Adipose tissue (tissue), 3 donors: Measurements from ENCODE around the gene TNFRSF8. TPM values are rescaled to one million over a fixed set of nuclear protein-coding genes. Genes with fewer than 3 reads are reported as not detected.

Experiments
- H3K27ac ChIP-seq: one replicate; pipeline ENCODE4 v1.5.1; 2013; ENCODE audit warnings: low read depth, low read length
- WGBS, 3 donors: extraction: QIAGEN DNeasy Blood & Tissue Kit; methylation state at CpG; one replicate each; pipeline ENCODE4 v1.1.7; 2013; 5-methylcytosine and 5-hydroxymethylcytosine counted together
- polyA plus RNA-seq, 3 donors: library from polyadenylated mRNA; stranded (reverse); fragments of 200-250 nt; gene quantifications; one replicate each; pipeline ENCODE4 v1.2.3, GENCODE V29; 2013
- donor health status: healthy with polysubstance abuse.
- donor health status: Bipolar disorder and iron deficiency.
- donor health status: healthy.

TNFRSF8 gene
- polyA plus RNA-seq, 3 donors = 0.40 to 3.8 (median 2.8) TPM

DNA sequence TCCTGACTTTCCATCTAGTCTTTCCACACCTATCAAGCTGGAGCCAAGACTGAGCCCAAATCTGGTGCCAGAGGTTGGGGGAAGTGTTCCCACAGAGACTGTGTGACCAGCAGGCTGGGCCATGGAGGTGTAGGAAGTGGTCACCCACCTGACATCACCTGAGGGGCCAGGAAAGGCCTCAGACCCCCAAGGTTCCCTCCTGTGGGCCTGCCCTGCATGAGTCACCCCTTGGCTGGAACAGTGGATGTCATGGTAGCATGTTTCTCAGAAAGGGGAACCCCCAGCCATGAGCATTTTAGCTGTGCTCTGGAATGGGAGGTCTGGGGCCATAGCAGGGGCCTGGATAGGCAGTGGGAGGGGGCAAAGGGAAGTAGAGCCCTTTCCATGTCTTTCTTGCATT is 5.7 kb upstream of the TNFRSF8 start:
- H3K27ac ChIP-seq = no peak overlapping the region

DNA sequence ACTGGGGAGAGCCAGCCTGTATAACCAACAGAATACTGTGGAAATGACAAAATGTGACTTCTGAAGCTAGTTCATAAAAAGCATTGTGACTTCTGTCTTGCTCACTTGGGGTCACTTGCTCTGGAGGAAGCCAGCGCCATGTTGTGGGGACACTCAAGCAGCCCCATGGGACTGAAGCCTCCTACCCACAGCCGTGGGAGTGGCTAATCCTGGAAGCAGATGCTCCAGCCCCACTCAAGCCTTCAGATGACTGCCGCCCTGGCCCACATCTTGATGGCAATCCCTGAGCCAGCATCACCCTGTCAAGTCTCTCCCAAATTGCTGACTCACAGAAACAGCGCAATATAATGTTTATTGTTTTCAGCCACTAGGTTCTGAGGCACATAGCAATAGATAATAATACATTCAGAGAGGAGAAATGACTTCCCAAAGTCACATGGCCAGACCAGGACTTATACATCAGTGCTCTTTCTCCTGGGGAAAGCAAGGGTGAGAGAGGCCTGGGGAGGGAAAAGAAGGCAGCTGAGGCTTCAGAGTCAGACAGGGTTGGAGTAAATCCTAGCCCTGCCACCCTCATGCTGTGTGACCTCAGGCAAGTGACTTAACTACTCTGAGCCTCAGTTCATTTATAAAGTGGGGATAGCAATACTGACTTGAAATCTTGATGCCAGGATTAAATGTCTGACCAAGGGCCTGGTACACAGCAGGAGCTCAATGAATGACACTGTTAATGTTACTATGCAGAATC is 5.0 kb upstream of the TNFRSF8 start:
- H3K27ac ChIP-seq = no peak overlapping the region
- 80 to 92% (median 85%) methylated on average over 4 of the region's 4 CpGs for WGBS, 3 donors

DNA sequence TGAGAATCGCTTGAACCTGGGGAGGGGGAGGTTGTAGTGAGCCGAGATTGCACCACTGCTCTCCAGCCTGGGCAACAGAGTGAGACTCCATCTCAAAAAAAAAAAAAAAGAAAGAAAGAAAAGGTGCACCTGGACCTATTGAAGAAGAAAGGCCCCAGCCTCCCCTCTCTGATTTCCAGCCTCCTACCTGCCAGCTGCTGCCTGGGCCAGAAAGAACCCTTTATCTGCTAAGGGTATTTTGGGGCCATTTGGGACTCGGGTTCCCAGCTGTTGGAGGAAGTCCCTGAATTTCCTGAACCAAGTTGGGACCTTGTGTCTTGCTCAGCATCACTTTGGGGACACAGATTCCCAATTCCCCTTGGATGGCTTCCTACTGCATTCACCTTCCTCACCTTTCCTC is 3.9 kb upstream of the TNFRSF8 start:
- 68 to 87% (median 82%) methylated on average over 3 of the region's 3 CpGs for WGBS, 3 donors

DNA sequence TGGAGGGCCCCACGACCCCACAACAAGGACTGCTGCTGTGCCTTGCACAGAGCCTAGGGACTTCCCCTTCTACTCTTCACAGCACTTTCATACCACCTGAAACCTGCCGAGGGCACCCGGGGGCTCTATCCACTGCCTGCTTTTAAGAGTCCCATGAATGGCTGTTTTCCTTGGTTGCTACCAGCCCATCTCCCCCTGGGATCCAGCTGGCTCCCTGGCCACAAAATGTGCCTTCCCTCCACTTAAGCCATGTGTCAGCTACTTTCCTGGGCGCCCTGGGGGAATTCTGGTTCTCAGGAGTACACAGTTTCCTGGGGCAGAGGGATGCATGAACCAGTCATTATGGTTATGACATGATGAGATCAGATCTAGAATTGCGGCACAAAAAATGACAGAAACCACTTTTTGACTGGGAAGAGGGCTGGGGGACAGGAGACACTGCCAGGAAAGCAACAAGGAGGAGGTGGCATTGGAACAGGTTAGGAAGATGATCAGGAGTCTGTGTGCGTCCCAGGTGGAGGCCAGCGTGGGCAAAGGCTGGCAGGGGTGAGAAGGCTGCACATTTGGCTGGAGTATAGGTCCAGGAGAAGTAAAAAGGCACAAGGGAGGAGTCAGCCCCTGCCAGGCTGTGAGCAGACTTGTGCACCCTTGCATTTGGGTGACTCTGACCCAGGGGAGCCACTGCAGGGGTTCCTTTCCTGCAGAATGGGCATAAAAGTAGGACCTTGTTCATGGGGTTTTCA is 3.2 kb upstream of the TNFRSF8 start:
- no peak overlapping the region for H3K27ac ChIP-seq
- WGBS, 3 donors = 58 to 72% (median 61%) methylated on average over 7 of the region's 7 CpGs

More for the DNA sequence above, 3.9 kb upstream of the TNFRSF8 start:
- no peak overlapping the region for H3K27ac ChIP-seq

DNA sequence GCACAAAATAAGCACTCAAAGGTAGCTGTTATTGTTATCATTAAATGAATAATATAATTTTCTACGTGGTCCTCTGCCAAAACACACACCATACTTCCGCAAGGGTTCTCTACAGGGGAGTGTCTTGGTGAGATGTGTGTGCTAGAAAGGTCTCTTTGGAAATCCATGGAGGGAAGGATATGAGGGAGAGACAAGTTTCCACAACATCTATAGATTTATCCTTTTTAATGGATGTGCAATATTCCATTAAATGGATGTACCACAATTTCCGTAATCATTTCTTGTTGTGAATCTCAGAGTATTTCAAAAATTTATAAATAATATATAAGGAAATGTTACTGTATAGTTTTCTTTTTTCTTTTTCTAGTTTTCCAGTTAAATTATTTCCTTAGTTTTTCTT is 2.6 kb upstream of the TNFRSF8 start:
- 92 to 98% (median 98%) methylated on average over 3 of the region's 3 CpGs for WGBS, 3 donors
- no peak overlapping the region for H3K27ac ChIP-seq

DNA sequence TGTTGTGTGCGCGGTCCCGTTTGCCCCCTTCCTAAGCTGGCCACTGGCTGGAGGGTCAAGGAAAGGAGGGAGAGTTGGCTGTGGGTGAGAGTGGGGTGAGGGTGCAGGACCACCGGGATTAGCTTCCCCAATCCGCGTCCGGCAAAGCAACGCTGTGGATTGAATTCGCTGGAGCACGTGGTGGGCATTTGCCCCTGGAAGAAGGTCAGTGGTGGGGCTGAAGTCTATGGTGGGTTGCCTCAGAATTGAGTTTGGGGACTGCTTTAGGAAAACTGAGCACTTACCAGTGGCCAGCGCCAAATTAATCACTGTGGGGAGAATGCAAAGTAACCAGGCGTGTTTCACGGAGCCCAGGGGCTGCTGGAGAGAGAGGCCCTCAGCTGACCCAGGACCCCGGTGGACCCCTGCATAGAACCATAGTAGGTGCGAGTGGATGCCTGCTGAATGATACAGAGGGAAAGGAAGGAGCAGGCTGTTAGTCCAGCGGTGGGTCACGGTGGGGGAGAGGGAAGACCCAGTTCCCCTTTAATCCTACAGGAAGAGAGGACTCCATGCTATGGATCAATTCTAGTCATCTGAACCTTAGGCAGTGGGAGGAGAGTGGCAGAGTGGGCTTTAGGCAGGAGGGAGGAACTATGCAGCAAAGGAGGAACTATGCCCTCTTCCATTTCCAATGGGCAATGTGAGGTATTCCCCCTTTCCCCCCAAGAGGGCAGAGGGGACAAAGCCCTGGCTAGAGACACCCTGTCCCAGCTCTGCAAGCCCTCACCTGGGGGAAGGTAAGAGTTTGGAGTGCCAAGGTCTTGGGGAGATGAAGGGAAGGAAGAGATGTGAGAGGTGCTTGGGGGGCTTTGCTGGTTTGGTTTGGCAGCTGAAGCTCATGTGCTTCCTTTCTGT is 1.2 kb downstream of the TNFRSF8 start:
- no peak overlapping the region for H3K27ac ChIP-seq
- 16 to 41% (median 36%) methylated on average over 17 of the region's 17 CpGs for WGBS, 3 donors

DNA sequence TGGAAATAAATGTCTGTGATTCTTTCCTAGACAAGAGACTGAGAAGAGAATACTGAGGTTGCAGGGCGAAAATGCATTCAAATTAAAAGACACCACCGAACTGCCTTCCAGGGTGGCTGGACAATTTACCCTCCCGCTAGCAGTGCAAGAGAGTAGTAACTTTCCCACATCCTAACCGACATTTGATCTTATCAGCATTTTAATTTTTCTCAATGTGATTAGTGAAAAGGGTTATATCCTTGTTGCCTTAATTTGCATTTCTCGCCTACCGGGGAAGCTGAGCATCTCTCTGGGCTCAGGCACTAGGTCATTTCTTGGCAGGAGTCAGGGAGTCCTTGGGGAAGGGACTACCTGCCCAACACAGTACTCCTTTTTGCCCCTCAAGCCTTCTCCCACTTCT is 2.8 kb downstream of the TNFRSF8 start:
- H3K27ac ChIP-seq = no peak overlapping the region
- WGBS, 3 donors = 50 to 53% (median 50%) methylated on average over 6 of the region's 6 CpGs

DNA sequence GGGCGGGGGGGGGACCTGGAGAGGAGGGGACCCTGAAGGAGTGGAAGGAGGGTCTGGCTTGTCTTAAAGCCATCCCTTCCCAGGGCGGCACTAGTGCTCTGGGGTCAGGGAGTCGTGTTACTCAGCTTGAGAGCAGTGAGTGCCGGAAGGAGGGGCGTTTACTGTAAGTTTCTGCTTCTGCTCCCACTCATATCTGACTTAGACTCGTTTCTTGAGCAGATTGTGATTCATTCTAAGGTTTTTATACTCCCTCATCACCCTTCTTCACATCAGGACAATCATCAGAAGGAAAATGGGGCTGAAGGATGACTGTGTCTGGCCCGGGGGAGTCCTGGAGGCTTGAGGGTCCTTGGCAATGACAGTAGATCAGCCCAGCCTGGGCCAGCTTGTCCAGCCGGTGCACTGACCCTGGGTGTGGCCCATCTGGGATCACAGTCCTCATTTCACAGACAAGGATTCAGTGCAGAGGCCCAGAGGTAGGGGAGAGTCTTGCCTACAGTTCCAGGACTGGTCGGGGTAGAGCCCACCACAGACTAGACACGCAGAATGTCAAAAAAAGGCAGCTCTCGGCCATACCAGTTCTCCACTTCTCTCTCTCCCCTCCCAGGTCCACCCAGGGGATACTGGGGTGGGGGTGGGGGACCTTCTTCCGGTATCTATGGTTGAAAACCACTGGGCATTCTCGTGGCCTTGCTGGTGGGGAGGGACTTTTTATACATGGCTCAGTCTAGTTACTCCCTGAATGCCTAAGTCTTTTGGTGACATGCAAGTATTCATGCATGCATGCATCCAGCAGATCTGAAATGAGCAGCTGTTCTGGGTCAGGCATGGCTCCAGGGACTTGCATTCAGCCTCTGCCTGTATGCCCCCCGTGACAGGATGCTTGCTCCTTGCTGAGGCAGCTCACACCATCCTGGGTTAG is 5.1 kb downstream of the TNFRSF8 start:
- 30 to 39% (median 33%) methylated on average over 14 of the region's 14 CpGs for WGBS, 3 donors
- no peak overlapping the region for H3K27ac ChIP-seq

DNA sequence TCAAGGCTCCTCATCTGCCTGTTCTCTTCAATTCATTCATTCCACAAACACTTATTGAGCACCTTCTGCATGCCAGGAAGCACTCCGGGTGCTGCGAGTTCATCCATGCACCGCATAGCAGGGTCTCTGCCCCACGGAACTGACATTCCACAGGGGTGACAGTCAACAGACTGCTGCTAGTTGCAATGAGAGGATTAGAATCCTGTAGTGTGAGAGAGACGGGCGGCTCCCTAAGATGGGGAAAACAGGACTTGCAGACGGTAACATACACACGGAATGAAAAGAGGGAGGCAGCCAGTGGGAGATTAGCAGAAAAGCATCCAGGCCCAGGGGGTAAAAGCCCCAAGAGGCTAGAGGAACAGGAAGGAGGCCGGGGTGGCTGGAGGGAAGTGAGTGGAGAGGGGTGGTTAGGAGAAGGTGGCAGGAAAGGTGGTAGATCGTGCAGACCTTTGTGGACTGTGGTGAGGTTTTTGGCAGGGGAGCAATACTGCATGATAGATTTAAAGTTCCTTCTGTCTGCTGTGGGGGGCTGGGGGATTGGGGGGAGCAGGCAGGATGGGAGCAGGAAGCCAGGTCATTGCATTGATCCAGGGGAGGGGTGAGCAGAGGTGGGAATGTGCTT is 6.6 kb downstream of the TNFRSF8 start:
- no peak overlapping the region for H3K27ac ChIP-seq
- WGBS, 3 donors = 47 to 48% (median 47%) methylated on average over 10 of the region's 10 CpGs

DNA sequence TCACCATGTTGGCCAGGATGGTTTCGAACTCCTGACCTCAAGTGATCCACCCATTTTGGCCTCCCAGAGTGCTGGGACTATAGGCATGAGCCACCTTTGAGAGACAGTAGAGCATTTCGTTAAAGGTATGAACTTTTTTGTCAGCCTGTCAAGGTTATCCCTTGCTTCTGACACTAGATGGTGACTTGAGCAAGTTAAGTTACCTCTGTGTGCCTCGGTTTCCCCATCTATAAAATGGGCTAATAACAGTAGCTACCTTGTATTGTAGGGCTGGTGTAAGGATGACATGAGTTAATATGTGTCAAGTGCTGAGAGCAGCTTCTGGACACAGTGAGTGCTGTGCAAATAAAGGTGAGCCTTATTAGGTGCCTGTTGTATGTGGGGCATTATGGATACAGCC is 8.8 kb downstream of the TNFRSF8 start:
- WGBS, 3 donors = 74 to 92% (median 89%) methylated on average over 3 of the region's 3 CpGs
- H3K27ac ChIP-seq = no peak overlapping the region

DNA sequence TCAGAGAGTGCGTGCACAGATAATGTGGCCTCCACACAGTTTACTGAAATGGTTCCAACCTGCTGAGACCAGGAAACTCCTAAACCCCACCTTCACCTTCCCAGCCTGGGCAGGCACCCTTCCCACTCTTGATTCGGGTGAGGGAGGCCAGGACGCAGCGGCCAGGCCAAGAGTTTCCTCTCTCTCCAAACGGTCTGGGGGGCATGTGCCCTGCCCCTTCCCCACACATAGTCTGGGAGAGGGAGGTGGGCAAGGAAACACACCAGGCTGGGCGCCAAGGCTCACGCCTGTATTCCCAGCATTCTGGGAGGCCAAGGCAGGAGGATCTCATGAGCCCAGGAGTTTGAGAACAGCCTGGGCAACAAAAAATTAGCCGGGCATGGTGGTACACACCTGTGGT is 9.6 kb downstream of the TNFRSF8 start:
- H3K27ac ChIP-seq = no peak overlapping the region
- WGBS, 3 donors = 76 to 80% (median 76%) methylated on average over 8 of the region's 8 CpGs

DNA sequence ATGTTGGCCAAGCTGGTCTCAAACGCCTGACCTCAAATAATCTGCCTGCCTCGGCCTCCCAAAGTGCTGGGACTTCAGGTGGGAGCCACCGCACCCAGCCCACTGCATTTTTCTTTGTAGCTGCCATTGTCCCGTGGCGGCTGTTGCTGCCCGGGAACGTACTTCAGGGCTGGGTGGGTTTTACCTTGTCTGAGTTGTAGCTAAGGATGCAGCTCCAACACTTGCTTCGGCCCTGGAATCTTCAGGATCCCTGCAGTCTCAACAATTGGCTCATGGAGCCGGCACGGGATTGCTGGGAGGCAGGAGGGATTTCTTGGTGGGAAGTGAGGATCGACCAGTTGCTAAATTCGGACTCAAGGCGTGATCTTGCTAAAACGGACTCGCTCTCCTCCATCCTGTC is 10.7 kb downstream of the TNFRSF8 start:
- 83 to 92% (median 92%) methylated on average over 15 of the region's 15 CpGs for WGBS, 3 donors
- H3K27ac ChIP-seq = no peak overlapping the region

DNA sequence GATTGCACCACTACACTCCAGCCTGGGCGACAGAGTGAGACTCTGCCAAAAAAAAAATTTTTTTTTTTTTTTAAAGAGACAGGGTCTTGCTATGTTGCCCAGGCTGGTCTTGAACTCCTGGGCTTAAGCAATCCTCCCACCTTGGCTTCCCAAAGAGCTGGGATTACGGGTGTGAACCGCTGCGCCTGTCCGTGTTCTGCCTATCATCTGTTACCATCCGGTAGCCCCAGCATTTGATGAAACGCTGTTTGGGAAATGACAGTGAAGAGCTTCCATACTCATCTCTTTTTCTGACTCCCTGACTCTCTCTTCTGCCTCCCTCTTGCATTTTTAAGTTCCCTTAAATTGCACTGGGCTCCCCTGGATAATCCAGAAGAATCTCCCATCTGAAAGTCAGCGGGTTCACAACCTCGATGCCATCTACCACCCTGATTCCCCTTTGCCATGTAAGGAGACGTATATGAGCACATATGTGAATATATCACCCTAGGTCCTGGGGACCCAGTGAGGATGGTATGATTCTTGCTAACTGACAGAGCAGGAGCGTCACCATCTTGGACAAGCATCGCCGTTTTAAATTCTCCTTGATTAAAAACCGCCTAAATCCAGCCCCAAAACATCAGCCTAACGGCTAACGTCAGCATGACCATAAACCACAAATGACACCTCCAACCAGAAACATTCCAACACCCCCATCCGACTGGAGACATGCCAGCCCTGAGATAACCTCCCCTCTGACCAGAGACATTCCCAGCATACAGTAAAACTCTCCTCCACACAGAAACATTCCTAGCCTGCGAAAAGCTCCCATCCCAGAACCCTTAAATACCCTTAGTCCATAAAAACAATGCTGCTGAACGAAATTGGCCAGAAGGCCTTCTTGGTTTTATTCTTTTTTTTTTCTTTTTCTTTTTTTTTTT is 12.4 kb downstream of the TNFRSF8 start:
- H3K27ac ChIP-seq = no peak overlapping the region
- 62 to 70% (median 66%) methylated on average over 19 of the region's 19 CpGs for WGBS, 3 donors

DNA sequence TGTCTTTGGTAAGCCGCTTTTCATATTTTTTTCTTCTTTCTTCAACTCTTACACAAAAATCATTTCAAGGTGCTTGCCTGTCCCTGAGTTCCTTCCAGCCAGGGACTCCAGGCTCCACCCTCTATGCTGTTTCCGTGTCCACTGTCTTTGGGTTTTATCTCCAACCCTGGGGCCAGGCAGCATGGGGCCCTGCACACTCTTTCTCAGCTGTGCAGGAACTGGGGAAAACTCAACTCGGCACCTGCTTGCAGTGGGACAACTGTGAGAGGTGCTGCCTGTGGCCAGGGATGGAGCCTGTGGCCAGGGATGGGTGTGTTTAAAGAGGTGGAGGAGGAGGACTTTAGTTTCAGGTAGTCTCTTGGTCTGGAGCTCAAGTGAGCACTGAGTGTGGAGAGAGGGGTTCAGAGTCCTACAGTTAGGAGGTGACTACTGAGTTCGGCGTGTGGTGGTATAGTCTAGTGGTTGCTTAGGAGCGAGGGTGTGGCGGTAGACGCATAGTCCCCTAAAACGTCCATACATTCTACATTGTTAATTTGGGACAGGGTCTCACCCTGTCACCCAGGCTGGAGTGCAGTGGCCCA is 13.4 kb downstream of the TNFRSF8 start:
- no peak overlapping the region for H3K27ac ChIP-seq
- WGBS, 3 donors = 81 to 88% (median 86%) methylated on average over 9 of the region's 9 CpGs

DNA sequence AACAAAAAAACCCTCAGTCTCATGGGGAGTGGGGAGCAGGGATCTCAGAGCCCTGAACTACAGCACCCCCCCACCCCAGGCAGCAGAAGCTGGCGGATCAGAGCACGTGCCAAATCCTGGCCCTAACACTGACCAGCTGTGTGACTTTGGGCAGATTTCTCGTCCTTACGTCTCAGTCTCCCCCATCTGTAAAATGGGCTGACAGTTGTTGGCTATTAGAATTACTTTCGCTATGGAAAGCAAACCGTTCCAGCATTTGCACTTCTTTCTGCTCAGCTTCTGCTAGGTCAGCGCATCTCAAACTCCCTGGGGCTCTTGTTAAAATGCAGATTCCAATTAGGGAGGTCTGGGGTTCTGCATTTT is 15.5 kb downstream of the TNFRSF8 start:
- H3K27ac ChIP-seq = no peak overlapping the region
- 50 to 82% (median 78%) methylated on average over 7 of the region's 7 CpGs for WGBS, 3 donors
